ENCODE measurements around the gene ALCAM. TPM values are rescaled to one million over a fixed set of nuclear protein-coding genes. Genes with fewer than 3 reads are reported as not detected.
"Not testable (repeated sequence)": the region's sequence is repeated elsewhere in the genome, so short reads cannot be mapped to it uniquely, and the experiment has no call there.

ALCAM gene
- total and polyA plus RNA-seq, 2 donors = 33.7 to 153 TPM

DNA sequence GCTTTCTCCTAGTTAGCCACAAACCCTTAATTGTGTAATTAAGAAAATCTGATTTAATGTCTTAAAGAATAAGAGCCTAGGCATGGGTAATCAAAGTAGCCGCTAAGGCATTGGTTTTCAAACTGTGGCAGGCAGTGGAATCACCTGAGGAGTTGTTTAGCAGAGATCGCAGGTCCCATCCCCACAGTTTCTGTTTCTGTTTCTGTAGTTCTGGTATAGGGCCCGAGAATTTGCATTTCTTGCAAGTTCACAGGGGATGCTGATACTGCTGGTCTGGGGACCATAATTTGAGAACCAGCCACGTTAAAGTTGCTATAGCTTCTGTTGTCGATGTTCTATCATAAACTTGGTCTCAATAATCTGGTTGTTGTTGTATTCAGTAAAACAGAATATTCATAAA, 204.3 kb downstream of the ALCAM start:
- 96% methylated on average over 5 of the region's 5 CpGs for WGBS
- Histone ChIP-seq H3K27ac (ENCODE audit: low read depth) (no peak overlapping the region), H3K4me3 (ENCODE audit: low read depth, low read length) (no peak overlapping the region), H3K4me1 (ENCODE audit: insufficient read depth) (no peaks in the 10 kb centered on the region), H3K36me3 (ENCODE audit: insufficient read depth) (no peaks in the 10 kb centered on the region)
- no peak for DNase-seq (ENCODE audit: extremely low spot score)

DNA sequence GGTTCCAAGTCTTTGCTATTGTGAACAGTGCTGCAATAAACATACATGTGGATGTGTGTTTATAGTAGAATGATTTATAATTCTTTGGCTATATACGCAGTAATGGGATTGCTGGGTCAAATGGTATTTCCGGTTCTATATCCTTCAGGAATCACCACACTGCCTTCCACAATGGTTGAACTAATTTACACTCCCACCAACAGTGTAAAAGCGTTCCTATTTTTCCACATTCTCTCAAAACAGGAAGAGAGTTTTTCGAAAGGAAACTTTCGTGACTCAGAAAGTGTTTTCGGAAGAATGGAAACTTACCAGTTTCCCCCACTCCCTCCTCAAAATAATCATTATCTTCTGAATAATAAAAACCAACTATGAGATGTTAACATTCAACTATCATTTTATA, 205.8 kb downstream of the ALCAM start:
- no peak overlapping the region for H3K27ac ChIP-seq (ENCODE audit: low read depth)
- no peak overlapping the region for H3K4me3 ChIP-seq (ENCODE audit: low read depth, low read length)
- H3K4me1 ChIP-seq (ENCODE audit: insufficient read depth) = no peaks in the 10 kb centered on the region
- 93% methylated on average over 6 of the region's 6 CpGs for WGBS
- DNase-seq (ENCODE audit: extremely low spot score) = no peak
- no peaks in the 10 kb centered on the region for H3K36me3 ChIP-seq (ENCODE audit: insufficient read depth)

GRCh38 chr3:105579439-105579838, 212.7 kb downstream of the ALCAM start:
- Histone ChIP-seq H3K36me3 (ENCODE audit: insufficient read depth) (no peaks in the 10 kb centered on the region), H3K4me1 (ENCODE audit: insufficient read depth) (no peaks in the 10 kb centered on the region), H3K4me3 (ENCODE audit: low read depth, low read length) (no peak overlapping the region), H3K27ac (ENCODE audit: low read depth) (no peak overlapping the region)
- WGBS = 28% methylated on average over 1 of the region's 1 CpG
- no peak for DNase-seq (ENCODE audit: extremely low spot score)

DNA sequence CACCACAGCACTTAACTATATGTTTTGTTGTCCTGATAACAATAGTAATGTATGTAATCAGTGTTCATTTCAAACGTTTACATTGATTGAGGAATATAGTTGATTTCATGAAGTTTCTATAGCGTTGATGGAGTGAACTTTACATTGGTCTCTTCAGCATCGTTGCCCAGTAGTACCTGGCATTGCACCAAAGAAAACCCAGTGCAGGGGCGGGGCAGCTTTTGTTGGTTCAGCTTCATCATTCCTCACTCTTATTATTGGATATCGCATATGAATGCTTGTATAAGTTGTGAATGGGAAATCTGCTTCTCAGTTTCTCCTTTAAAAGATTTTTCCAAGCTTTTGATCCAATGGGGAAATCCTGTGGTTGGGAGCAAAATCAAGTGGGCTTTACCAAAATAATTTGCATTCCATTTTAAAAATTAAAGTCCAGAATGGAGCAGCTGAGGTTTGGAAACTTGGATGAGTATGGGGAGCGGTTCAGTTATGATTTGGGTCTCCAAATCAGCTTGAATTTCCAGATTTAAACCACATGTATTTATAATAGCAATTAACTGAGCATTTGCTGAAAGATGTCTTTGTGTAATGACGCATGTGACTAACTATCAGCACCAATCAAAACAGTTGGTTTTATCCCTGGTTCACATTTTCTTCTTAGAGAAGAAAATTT, 213.7 kb downstream of the ALCAM start:
- Histone ChIP-seq H3K27ac (ENCODE audit: low read depth) (no peak overlapping the region), H3K4me1 (ENCODE audit: insufficient read depth) (no peaks in the 10 kb centered on the region), H3K4me3 (ENCODE audit: low read depth, low read length) (no peak overlapping the region), H3K36me3 (ENCODE audit: insufficient read depth) (no peaks in the 10 kb centered on the region)
- 62% methylated on average over 7 of the region's 7 CpGs for WGBS
- DNase-seq (ENCODE audit: extremely low spot score) = no peak

DNA sequence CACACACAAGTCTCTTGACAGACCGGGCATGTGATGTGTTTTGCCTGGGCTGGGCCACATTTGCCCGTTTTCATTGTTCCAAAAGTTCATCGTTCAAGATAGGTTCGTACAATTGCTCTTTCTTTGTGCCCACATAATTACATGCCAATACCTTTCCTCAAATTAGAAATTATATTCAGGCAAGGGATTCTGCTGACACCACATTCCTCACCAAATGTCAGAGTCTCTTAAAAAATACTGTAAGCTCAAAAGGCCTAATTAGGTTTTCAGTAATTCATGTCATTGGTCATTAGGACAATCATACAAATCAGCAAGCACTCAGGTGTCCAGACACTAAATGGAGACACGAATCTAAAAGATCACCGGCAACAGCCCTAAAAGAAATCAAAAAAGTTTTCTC, 215.3 kb downstream of the ALCAM start:
- WGBS = 91% methylated on average over 6 of the region's 6 CpGs
- no peak overlapping the region for H3K4me3 ChIP-seq (ENCODE audit: low read depth, low read length)
- DNase-seq (ENCODE audit: extremely low spot score) = no peak
- H3K27ac ChIP-seq (ENCODE audit: low read depth) = no peak overlapping the region
- H3K4me1 ChIP-seq (ENCODE audit: insufficient read depth) = no peaks in the 10 kb centered on the region
- H3K36me3 ChIP-seq (ENCODE audit: insufficient read depth) = no peaks in the 10 kb centered on the region

DNA sequence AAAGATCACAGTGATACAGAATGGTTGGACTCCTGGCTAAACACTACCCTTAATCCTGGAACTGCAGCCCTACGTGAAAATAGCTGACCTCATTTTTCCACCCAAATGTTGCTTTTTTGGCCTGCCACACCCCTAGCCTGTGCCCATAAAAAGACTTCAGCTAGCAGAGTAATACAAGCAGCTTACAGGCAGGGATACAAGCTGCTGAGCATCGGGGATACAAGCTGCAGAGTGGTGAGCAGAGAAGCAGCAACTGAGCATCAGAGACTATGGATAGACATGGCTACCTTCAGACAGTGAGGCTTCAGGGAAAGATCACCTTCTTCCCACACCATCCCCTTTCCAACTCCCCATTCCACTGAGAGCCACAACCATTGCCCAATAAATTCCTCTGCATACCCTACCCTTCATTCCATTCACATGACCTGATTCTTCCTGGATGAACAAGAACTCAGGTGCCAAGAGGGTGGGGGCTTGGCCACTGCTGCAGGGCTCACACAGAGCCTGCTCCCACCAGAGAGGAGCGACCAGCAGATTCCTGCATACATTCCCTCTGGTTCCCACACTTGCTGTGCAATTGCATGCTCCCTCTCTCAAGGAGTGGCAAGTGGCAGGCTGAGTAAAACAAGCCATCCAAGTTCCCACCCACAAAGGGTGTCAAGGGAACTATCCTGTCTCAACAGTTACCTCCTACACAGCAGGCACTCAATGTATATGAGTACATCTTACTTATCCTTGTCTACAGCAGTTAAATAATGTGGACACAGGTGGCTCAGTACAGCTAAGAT, 217.5 kb downstream of the ALCAM start:
- DNase-seq (ENCODE audit: extremely low spot score) = no peak
- no peaks in the 10 kb centered on the region for H3K4me1 ChIP-seq (ENCODE audit: insufficient read depth)

GRCh38 chr3:105593315-105593714, 226.6 kb downstream of the ALCAM start:
- Histone ChIP-seq H3K27ac (ENCODE audit: low read depth) (no peak overlapping the region), H3K4me3 (ENCODE audit: low read depth, low read length) (no peak overlapping the region), H3K4me1 (ENCODE audit: insufficient read depth) (no peaks in the 10 kb centered on the region), H3K36me3 (ENCODE audit: insufficient read depth) (no peaks in the 10 kb centered on the region)
- DNase-seq (ENCODE audit: extremely low spot score) = no peak
- WGBS = 93% methylated on average over 10 of the region's 10 CpGs

More for the DNA sequence above, 217.5 kb downstream of the ALCAM start:
- 75% methylated on average over 3 of the region's 3 CpGs for WGBS
- H3K36me3 ChIP-seq (ENCODE audit: insufficient read depth) = no peaks in the 10 kb centered on the region
- no peak overlapping the region for H3K27ac ChIP-seq (ENCODE audit: low read depth)
- H3K4me3 ChIP-seq (ENCODE audit: low read depth, low read length) = no peak overlapping the region

DNA sequence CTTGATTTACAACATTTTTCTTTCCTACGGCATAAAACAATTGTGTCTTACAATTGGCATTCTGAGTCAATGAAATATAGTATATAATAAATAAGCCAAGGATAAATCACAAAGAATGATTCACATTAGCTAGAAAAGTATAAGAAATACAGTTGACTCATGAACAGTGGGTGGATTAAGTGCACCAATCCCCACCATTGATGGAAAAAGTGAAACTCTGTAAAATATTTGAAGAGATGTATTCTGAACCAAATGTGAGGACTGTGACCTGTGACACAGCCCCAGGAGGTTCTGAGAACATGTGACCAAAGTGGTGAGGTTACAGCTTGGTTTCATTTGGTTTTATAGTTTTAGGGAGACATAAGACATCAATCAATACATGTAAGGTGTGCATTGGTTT, 227.5 kb downstream of the ALCAM start:
- H3K4me1 ChIP-seq (ENCODE audit: insufficient read depth) = no peaks in the 10 kb centered on the region
- no peak for DNase-seq (ENCODE audit: extremely low spot score)
- WGBS = 91% methylated on average over 1 of the region's 1 CpG
- no peaks in the 10 kb centered on the region for H3K36me3 ChIP-seq (ENCODE audit: insufficient read depth)
- H3K4me3 ChIP-seq (ENCODE audit: low read depth, low read length) = no peak overlapping the region
- H3K27ac ChIP-seq (ENCODE audit: low read depth) = no peak overlapping the region

- H3K4me3 ChIP-seq (ENCODE audit: low read depth, low read length) = no peak overlapping the region
- no peak for DNase-seq (ENCODE audit: extremely low spot score)
- H3K4me1 ChIP-seq (ENCODE audit: insufficient read depth) = no peaks in the 10 kb centered on the region
- H3K27ac ChIP-seq (ENCODE audit: low read depth) = no peak overlapping the region
- WGBS = 74% methylated on average over 3 of the region's 3 CpGs
- no peaks in the 10 kb centered on the region for H3K36me3 ChIP-seq (ENCODE audit: insufficient read depth)
Observed at GRCh38 chr3:105598042-105598796, 231.5 kb downstream of the ALCAM start.

GRCh38 chr3:105599350-105599749, 232.6 kb downstream of the ALCAM start:
- no peaks in the 10 kb centered on the region for H3K4me1 ChIP-seq (ENCODE audit: insufficient read depth)
- no peak overlapping the region for H3K27ac ChIP-seq (ENCODE audit: low read depth)
- 90% methylated on average over 2 of the region's 2 CpGs for WGBS
- H3K36me3 ChIP-seq (ENCODE audit: insufficient read depth) = no peaks in the 10 kb centered on the region
- no peak overlapping the region for H3K4me3 ChIP-seq (ENCODE audit: low read depth, low read length)
- DNase-seq (ENCODE audit: extremely low spot score) = no peak

- 98% methylated on average over 1 of the region's 1 CpG for WGBS
- not testable (repeated sequence) for H3K27ac ChIP-seq (ENCODE audit: low read depth); DNase-seq (ENCODE audit: extremely low spot score); H3K4me1 ChIP-seq (ENCODE audit: insufficient read depth); H3K4me3 ChIP-seq (ENCODE audit: low read depth, low read length); H3K36me3 ChIP-seq (ENCODE audit: insufficient read depth)
Observed at GRCh38 chr3:105601756-105602155, 235.0 kb downstream of the ALCAM start.

DNA sequence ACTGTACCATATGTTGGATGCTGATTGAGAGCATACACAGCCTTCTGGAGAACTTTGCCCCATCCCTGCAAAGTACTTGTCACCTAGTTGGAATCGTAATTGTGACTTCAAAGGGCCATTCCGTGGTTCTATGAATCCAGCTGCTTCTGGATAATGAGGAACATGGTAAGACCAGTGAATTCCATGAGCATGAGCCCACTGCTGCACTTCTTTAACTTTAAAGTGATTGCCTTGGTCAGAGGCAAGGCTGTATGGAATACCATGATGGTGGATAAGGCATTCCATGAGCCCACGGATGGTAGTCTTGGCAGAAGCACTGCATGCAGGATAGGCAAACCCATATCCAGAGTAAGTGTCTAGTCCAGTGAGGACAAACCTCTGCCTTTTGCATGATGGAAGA, 235.6 kb downstream of the ALCAM start:
- H3K4me3 ChIP-seq (ENCODE audit: low read depth, low read length); H3K27ac ChIP-seq (ENCODE audit: low read depth); DNase-seq (ENCODE audit: extremely low spot score); H3K36me3 ChIP-seq (ENCODE audit: insufficient read depth); H3K4me1 ChIP-seq (ENCODE audit: insufficient read depth): not testable (repeated sequence)
- WGBS = 98% methylated on average over 3 of the region's 3 CpGs

GRCh38 chr3:105603516-105603915, 236.8 kb downstream of the ALCAM start:
- not testable (repeated sequence) for H3K4me1 ChIP-seq (ENCODE audit: insufficient read depth); H3K4me3 ChIP-seq (ENCODE audit: low read depth, low read length); H3K36me3 ChIP-seq (ENCODE audit: insufficient read depth); DNase-seq (ENCODE audit: extremely low spot score); H3K27ac ChIP-seq (ENCODE audit: low read depth)
- WGBS = 75% methylated on average over 1 of the region's 1 CpG

GRCh38 chr3:105606016-105606415, 239.3 kb downstream of the ALCAM start:
- no peak for DNase-seq (ENCODE audit: extremely low spot score)
- no peak overlapping the region for H3K27ac ChIP-seq (ENCODE audit: low read depth)
- H3K36me3 ChIP-seq (ENCODE audit: insufficient read depth) = no peaks in the 10 kb centered on the region
- no peak overlapping the region for H3K4me3 ChIP-seq (ENCODE audit: low read depth, low read length)
- no peaks in the 10 kb centered on the region for H3K4me1 ChIP-seq (ENCODE audit: insufficient read depth)
